HG03139 (cell line): ENCODE data around the gene CDH24.

ENCODE experiments used
- ATAC-seq: cut with Tn5 transposase; IDR thresholded peaks from one replicate; pipeline ENCODE4 v1.9.1; 2021; ENCODE audit not compliant: unreplicated experiment

The CDH24 gene

DNA sequence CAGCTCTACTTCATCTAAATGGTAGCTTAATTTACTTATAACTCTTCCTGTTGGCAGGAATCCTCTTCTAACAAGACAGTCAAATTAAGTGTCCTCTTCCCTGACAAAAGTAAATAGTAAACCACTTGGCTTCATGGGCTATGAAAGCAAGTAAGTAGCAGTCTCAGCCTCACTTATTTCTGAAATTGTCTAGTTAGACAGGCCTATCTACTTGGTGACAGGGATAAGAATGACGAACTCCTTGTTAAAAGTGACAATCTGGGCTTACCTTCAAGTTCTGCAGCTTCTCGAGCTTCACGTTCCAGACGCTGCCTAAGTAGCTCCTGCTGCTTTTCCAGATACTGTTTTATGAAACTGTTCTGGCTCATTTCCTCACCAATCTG lies 32.9 kb upstream of the CDH24 start:
- no peak for ATAC-seq

GRCh38 chr14:23089498-23090253 lies 32.4 kb upstream of the CDH24 start:
- no peak for ATAC-seq

- no peak for ATAC-seq
These were observed 29.2 kb upstream of the CDH24 start for GRCh38 chr14:23086565-23086964.

DNA sequence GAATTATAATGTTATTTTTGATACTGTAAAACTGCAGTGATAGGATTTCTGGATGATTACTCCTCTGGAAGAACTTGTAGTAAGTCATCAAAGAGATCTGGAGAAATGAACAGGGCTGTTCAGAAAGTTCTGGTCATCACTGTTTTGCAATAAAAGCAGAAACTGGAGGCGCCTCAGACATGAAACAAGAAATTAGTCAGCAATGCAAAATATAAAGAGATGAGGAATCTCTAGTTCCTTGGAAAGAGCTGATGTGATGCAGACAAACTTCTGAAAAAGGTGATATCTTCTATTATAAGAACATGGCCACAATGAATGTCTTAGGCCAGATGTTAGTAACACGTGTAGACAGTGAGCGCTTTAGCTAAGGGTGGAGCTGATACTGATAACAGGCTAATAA lies 28.1 kb upstream of the CDH24 start:
- ATAC-seq = no peak

GRCh38 chr14:23080474-23080873 lies 23.2 kb upstream of the CDH24 start:
- ATAC-seq = no peak

GRCh38 chr14:23079716-23080115 lies 22.4 kb upstream of the CDH24 start:
- no peak for ATAC-seq

GRCh38 chr14:23078692-23079116 lies 21.4 kb upstream of the CDH24 start:
- ATAC-seq = no peak

GRCh38 chr14:23077962-23078361 lies 20.6 kb upstream of the CDH24 start:
- no peak for ATAC-seq

DNA sequence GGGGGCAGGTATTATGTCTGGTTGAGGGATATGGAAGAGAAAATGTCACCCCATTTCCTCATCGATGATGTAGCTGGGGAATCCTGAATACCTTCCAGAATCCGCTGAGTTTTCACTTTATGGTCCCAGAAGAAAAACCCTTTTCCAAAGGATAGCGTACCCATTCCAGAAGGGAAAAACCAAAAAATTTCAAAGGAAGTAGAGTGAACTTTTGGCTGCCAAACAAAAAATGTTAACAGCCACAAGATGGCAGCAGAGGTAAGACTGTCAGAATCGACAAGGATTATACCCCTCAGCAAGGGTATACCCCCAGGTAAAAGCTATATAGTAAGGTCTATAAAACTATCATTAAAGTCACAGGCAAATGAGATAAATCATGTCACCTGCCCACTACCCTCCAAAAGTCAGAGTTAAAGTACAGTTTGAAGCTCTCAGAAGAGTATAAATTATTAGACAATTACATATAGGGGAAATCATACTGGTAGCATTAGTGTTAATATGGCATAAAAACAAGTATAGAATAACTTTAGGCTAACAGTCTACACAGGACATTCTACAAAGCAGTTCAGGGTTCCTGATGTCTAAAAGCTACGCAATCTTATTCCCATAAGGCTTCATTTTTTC lies 19.6 kb upstream of the CDH24 start:
- ATAC-seq = no peak

DNA sequence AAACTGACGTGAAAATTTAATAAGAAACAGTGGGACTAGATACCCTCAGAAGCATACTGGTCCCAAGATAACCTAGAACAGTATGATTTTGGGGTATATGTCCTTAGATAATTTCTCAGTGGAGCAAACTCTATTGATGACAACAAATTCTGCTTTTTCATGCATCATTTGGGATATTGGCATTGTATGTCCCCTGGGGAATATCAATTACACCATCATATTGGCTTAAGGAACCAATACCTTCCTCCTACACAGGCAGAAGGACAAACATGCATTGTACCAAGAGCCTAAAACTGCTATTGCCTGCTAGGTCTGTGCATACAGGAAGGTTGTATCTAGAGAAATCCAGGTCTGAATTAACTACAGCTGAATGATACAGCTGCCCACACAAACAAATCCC lies 17.6 kb upstream of the CDH24 start:
- no peak for ATAC-seq

- ATAC-seq = no peak
These were observed 14.7 kb upstream of the CDH24 start for GRCh38 chr14:23071921-23072539.

DNA sequence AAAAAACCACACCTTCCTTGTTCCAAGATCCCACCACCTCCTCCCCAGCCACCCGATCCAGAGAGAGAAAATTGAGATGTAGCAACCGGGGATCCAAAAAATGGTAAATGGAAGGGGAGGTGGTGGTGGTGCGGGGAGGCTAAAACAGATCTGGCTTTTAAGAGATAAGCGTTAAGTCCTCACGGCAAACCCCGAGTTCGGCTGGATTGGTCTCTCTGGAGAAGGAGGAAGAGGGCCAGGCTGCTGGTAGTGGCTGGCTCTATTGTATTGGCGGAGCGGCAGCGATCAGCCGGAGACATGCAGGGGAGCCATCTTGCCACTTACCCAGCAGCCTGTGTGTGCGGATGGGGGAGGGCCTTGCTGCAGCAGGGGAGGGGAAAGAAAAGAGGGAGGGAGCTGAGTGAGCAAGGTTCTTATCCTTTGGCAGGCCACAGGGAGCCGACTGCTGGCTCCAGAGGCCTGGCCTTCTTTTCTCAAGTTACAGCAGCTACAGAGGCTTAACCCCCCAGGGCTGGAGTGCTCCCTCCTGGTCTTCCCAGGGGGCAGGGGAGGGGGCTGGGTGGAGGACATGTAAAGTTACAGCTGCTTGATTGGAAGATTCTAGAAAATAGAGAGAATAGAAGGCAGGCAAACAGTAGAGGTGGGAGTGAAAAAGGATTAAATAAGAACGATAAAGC lies 14.1 kb upstream of the CDH24 start:
- ATAC-seq = peak; percentile 92

GRCh38 chr14:23070262-23071129 lies 13.2 kb upstream of the CDH24 start:
- no peak for ATAC-seq

DNA sequence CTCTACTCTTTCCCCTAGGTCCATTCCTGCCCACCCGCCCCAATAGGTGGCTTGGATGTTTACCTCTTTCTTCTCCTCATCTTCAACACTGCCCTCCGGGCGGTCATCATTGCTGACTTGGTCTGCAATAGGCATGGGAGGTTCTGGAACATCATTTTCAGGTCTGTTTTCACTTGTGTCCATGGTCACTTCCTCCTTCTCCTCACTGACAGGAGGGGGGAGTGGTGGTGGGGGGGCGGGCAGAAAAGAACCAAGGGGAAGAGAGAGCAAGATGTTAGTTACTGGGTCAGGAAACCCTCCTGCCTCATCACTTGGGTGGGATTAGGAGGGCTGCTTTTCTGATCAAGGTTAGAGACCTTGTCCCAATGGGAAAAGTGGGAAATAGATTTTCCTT lies 12.1 kb upstream of the CDH24 start:
- no peak for ATAC-seq

DNA sequence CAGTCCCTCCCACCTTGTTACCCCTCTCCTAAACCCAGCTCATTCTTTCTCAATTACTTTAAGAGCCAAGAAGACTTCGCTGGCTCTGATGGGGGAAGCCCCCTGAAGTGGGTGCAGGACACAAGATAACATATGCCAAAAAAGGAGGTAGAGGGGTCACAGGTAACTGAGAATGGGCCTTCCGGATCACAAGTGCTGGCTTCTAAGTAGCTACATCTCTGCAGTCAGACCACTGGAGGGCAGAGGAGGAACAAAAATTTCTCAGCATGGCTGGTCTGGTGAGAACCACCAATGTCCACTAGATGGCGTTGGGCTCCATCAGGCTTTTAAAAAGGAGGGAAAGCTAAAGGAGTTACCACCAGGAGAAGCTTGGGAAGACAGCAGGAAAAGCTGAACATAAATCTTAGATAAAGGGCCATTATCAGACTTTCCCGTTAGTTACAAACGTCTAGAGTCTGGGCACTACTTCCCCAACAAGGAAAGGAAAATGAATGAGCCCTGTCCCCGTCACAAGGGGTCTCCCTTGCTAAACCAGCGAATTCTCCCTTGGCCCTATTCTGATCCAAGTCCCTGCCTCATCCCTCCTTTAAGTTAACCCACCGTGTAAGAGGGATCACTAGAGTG lies 11.6 kb upstream of the CDH24 start:
- no peak for ATAC-seq

GRCh38 chr14:23067847-23068788 lies 10.8 kb upstream of the CDH24 start:
- no peak for ATAC-seq

DNA sequence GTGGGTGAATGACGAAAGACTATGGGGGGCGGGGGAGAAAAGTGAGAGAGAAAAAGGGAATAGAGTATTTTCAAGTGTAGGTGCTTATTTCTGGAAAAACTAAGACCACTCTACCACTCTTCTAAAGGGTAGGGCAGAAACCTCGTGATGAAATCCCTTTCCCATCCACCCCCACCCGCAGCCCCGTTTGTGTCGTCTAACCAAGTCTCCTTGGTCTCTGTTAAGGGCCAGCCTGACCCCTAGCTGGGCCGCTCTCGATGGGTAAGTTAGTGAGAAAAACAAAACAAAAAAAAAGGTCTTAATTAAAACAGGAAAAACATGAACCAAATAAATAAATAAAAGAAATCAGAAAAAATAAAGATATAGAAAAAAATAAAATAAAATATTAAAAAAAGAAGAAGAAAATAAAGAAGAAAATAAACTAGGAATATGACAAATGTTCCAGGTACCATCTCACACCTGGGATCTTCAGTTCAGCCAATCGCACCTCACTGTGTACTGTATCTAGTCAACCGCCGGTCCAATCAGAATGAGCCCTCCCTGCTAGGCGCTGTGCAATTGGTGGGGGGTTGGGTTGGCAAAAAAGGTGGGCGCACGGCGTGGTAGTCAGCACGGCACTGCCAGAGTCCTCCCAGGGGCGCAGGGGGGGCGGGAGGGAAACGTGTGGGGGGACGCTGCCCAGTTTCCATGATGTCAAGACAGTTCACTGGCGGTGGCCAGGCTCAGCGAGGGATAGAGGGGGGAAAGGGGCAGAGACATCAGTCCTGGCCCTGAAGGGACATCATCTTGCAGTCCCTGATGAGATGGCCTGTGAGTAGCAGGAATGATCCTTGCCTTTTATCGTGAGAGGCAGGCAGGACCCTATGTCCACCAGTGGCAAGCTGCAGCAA lies 9.8 kb upstream of the CDH24 start:
- no peak for ATAC-seq

DNA sequence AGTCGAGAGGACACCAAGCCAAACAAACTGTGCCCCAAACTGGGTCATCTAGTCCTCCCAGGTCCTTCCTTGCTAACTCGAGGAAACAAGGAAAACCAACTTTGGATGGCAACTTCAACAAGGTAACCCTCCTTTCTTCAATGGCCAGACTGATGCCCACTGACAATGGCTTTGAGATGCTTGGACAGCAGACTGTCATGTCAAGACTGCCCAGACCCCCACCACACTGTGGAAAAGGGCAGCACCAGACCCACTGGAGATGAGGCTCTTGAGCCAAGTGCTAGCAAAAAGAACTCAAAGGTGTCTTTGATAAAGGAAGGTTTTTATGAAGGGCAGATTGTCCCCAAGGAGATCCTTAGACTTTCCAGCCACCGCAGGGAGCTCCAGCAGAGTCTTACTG lies 9.0 kb upstream of the CDH24 start:
- ATAC-seq = no peak
